Left ventricle myocardium superior (tissue), 1 donor: ENCODE results near the gene TMEM79. TPM values are rescaled to one million over a fixed set of nuclear protein-coding genes. Genes with fewer than 3 reads are reported as not detected.
"Not testable (repeated sequence)": the region's sequence is repeated elsewhere in the genome, so short reads cannot be mapped to it uniquely, and the experiment has no call there.

Experiments used
- ATAC-seq: fragments of 200-7000 bp; cut with Tn5 transposase; one replicate; pipeline ENCODE4 v1.9.1; 2020; ENCODE audit warnings: mild to moderate bottlenecking, moderate library complexity
- DNase-seq: peaks from one replicate; pipeline ENCODE4 v3.0.0-alpha.2; 2020
- intact Hi-C: fragments of 100-400 bp; cut with micrococcal nuclease; formaldehyde crosslinking; loops from one replicate; pipeline ENCODE4 v1.11.0; 2022
- total RNA-seq: library from RNA; stranded (reverse); fragmentation: NEBNext Ultra II Directional; extraction: Animal tissue kit (Norgen Biotek cat#: 25700); gene quantifications from one replicate; pipeline ENCODE4 v1.2.1, GENCODE V29; 2021
- donor health status: DM: no; HTN: yes; CAD: no; lungs with severe emphysema.

Gene TMEM79
- total RNA-seq, 1 donor from 2014 or later, result 1.5 TPM

DNA sequence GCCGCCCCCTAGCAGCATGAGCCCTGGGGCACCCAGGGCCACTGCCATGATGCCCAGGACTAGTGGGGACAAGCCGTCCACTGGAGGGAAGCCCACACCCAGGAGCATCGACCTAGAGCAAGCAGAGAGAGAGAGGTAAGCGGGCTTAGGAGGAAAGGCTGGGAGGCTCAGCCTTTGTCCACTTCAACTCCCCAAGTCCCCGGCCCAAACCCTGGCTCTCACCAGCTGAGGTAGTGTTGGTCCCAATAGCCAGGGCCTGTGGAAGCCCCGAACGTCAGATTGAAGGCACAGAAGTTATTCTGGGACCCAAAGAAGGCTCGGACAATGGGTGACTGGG lies 8.9 kb downstream of the TMEM79 start:
- DNase-seq (no peak), ATAC-seq (no peak)
- intact Hi-C loops, result no loop called here

DNA sequence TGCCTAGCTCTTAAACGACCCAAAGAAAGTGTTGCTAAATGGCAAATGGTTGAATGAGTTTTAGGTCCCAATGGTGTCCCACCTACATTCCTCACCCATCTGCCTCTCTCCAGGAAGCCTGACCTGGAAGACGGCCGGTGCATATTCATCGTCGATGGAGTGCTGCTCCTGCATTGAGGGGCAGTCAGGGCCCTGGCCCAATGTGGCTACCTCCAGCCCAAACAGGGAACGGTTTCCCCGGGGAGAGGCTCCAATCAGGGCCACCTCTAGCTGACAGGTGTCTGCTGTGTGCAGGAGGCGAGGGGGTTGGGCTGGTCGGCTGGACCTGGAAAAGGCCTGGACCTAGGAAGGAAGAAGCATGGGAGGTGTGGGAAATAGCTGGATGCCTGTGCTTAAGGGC lies 9.8 kb downstream of the TMEM79 start:
- DNase-seq (no peak), ATAC-seq (no peak)
- intact Hi-C loops, result no loop called here

DNA sequence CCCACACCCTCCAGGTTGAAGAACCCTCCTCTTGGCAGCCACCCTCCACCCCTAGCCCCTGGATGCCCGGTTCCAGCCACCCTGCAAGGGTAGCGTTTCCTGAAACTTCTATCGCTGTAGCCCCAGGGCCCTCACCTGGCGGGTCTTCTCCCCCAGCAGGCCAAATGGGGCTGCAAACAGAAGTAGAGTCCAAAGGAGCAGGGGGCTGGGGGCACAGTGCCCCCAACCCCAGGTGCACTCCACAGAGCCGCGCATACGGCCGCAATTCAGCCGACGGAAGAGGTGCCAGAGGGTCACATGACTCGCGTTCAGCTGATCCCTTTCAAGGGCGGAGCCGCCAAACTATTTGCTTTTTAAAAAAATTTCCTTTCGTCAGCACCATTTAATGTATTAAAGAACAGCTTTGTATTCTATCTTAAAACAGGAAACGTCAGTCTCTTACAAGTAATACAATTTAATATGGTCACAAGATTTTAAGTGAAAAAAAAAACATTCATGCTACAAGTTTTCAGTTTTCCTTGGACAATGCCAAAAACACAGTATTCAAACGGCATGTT lies 11.3 kb downstream of the TMEM79 start, which contains the start of gene GLMP:
Gene GLMP, minus strand, starts transcription at position 289 of the 557 bp plus-strand sequence. Its CDS starts 34 bp downstream, at position 255.
- DNase-seq (peak; percentile 76), ATAC-seq (peak; percentile 56)
- intact Hi-C loops, result no loop called here

DNA sequence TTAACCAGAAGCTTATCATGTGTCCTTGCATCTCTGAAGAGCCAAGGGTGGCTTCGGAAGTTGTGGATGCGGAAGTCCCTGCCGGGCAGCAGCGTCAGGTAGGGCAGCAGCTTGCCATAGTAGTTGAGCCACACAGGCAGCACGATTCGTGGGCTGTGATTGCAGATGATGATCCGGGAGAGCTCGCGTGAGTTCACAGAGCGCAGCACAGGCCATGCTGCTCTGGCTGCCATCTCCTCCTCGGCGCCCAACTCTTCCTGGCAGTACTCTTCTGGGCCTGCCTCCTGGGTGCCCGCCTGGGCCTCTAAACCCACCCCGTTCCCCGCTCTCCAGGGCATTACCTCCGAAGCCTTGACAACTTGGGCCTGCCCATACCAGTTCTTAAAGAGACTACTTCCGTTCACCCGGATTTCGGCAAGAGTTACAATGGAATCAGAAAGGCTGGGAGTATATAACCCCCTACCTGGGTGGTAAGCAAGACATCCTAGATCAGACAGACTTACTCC lies 14.8 kb downstream of the TMEM79 start, which contains the start of gene VHLL:
Gene VHLL, minus strand, starts transcription at position 456 of the 506 bp plus-strand sequence. Its CDS starts 118 bp downstream, at position 338.
- DNase-seq, result no peak
- intact Hi-C loops, result no loop called here
- no peak for ATAC-seq

DNA sequence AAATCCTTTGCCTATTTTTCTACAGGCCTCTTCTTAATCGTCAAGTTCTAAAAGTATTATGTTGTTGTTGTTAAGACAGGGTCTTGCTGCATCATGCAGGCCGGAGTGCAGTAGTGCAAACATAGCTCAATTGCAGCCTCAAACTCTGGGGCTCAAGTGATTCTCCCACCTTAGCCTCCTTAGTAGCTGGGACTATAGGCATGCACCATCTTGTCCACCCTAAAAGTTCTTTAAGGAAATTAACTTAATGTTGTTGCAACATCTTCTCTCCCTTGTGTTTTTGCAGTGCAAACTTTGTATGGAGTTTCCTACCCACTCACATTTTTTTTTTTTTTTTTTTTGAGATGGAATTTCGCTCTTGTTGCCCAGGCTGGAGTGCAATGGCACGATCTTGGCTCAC lies 19.1 kb downstream of the TMEM79 start:
- intact Hi-C loops, result no loop called here
- no peak for DNase-seq

DNA sequence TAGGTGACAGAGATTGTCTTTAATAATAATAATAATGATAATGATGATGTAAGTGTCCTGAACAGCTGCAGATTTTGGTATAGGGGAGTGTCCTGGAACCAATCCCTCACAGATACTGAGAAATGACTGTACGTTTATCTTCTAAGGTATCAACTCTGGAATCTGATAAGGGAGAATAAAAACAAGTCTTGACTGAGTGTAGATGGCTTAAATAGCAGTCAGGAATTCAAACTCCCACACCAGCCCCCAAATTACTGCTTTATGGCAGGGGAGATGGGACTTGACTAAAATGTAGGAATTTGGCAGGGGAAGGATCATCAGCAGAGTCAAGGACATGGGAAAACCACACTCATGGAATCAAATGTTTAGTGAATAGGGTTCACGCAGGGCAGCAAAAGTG lies 21.1 kb downstream of the TMEM79 start:
- DNase-seq, result no peak
- intact Hi-C loops, result no loop called here
- no peak for ATAC-seq

More for the DNA sequence above, 19.1 kb downstream of the TMEM79 start:
- no peak for ATAC-seq

DNA sequence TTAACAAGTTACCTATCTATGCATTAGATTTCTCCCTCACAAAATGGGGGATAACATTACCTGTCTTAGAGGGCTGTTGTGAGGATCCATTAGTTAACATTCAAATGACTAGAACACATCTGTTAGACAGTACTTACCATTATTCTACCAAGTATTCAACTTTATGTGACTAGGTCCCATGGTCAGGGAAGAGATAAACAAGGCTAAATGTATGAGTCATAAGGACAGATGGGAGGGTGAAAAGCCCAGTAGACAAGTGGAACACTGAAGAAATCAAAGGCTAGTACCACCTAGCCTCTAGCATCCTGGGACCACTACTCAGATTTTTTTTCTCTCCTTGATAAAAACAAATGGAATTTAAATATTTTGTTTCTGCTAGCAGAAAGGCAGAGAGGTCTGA lies 24.0 kb downstream of the TMEM79 start:
- intact Hi-C loops, result no loop called here
- ATAC-seq (no peak), DNase-seq (no peak)

DNA sequence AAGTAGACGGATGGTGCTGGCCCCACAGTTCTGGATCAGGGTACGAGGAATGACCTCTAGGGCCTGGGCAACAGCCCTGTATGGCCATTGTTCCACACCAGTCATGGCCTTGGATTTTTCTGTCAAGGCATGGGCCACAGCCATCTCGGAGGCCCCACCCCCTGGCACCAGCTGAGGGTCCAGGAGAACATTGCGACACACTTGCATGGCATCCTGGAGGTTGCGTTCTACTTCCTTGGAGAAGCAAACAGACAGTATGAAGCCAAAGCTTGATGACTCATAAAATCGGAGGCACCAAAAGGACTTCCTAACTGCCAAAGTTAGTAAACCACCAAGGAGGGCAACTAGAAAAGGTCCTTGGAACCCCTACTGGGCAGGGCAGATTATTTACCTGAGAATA lies 26.8 kb downstream of the TMEM79 start:
- intact Hi-C loops, result no loop called here
- ATAC-seq (no peak), DNase-seq (no peak)

DNA sequence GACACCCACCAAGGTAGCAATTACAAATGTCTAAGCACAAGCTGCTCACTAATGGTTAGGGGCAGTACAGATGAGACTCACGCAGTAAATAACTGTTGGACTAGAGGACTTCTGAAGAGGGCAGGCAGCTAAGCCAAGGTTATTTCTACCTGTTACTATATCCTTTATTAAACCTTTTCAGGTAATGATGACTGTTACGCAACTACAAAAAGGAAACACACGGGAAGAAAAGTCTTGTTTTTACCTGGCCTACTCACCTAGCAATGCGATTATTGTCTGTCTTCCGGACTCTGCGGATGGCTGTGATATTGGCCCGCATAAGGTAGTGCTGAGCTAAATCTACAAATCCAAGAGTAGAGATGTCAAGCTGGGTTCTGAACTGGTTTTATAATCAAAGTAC lies 32.8 kb downstream of the TMEM79 start:
- ATAC-seq (no peak), DNase-seq (no peak)
- intact Hi-C loops, result no loop called here

DNA sequence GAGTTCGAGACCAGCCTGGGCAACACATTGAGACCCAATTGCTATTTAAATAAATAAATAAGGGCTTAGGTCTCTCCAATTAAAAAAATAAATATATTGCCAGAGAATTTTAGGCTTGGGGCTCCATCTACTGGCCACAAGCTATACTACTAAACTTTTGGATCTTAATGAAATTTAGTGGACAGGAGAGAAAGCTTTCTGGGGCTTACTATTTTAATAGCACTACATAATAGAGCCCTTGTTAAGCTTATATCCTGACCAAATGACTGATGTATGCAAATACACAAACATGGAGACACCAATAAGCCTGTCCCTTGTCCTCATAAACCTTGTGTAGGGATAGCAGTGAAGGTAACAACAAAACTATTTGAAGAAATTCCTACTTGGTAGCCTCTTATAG lies 35.5 kb downstream of the TMEM79 start:
- ATAC-seq, result no peak
- intact Hi-C loops, result no loop called here
- DNase-seq, result no peak

DNA sequence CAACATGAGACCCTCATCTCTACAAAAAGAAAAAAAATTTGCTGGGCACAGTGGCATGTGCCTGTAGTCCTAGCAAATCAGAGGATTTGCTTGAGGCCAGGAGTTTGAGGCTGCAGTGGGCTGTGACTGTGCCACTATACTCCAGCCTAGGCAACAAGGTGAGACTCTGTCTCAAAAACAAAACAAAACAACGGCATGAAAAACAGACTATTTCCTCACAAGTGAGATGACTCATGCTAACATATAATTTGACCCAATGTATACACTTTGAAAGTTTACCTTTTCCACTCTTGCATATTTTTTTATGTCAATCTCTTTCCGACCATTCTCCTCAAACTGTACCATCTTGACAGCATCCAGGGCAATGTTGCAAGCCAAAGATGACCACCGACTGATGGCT lies 36.4 kb downstream of the TMEM79 start:
- DNase-seq, result no peak
- intact Hi-C loops, result no loop called here
- no peak for ATAC-seq

DNA sequence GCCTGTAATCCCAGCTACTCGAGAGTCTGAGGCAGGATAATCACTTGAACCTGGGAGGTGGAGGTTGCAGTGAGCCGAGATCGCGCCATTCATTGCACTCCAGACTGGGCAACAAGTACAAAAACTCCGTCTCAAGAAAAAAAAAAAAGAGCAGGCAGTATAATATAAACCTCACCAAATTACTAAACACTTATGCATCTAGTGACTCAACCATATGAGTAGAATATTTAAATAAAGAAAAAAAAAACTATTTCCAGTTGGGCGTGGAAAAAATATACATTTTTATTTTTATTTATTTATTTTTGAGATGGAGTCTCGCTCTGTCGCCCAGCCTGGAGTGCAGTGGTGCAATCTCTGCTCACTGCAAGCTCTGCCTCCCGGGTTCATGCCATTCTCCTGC lies 39.1 kb downstream of the TMEM79 start:
- DNase-seq, intact Hi-C loops, ATAC-seq: not testable (repeated sequence)

DNA sequence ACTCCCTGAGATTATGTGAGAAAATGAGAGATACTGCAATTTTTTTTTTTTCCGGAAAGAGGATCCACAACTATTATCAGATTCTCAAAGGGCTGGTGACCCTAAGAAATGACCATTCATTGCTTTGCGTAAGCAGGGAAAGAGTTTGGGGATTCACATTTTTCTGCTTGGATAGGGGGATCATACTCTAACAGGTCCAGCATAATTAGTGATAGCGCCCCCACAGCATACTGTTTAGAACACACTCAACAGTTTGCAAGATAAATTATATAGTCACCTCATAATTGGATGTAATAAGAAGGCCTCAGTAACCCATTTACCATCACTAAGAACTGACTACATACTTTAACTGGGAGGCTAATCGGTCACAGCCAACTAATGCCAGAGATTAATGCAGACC lies 52.1 kb downstream of the TMEM79 start:
- no peak for DNase-seq
- ATAC-seq, result no peak
- intact Hi-C loops, result no loop called here

DNA sequence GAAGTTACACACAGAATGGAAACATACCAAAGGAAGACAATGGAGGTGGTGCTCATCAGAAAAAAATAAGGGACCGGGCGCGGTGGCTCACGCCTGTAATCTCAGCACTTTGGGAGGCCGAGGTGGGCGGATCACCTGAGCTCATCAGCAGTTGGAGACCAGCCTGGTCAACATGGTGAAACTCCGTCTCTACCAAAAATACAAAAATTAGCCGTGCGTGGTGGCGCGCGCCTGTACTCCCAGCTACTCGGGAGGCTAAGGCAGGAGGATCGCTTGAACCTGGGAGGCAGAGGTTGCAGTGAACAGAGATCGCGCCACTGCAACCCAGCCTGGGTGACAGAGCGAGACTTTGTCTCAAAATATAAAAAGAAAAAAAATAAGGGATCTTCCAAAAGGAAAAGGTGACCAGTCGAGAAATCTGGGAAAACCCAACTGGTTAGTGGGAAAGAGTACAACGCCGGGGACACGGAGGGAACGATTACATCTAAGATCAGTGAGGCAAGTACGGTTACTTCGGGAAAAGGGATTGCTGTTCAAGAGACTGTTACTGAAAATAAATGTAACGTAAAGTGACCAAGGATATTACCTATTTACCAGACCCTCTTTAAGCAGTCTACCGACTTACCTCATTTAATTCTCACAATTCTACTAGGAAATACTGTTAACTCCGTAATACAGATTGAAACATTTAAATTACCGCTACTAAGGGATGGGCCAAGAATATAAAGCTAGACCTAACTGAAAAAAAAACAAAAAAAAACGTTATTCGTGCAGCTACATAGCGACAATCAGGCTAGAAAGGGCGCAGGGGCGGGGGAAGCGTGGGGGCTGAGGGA lies 53.1 kb downstream of the TMEM79 start:
- intact Hi-C loops, result no loop called here
- DNase-seq, result no peak
- no peak for ATAC-seq

DNA sequence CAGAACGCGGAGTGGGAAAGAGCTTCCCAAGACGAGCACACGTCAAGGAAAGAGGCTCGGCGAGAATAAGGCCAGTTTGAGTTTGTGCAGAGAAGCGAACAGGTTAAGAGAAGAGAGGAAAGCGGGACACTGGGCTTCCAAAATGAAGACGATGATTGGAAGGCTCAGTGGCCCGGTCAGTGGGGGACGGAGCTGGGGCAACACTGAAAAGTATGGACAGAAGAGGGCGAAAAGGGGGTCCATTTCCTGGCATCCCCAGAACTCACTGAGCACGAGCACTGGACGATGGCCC lies 53.7 kb downstream of the TMEM79 start:
- intact Hi-C loops, result no loop called here
- DNase-seq, result no peak
- ATAC-seq, result peak; percentile 27

DNA sequence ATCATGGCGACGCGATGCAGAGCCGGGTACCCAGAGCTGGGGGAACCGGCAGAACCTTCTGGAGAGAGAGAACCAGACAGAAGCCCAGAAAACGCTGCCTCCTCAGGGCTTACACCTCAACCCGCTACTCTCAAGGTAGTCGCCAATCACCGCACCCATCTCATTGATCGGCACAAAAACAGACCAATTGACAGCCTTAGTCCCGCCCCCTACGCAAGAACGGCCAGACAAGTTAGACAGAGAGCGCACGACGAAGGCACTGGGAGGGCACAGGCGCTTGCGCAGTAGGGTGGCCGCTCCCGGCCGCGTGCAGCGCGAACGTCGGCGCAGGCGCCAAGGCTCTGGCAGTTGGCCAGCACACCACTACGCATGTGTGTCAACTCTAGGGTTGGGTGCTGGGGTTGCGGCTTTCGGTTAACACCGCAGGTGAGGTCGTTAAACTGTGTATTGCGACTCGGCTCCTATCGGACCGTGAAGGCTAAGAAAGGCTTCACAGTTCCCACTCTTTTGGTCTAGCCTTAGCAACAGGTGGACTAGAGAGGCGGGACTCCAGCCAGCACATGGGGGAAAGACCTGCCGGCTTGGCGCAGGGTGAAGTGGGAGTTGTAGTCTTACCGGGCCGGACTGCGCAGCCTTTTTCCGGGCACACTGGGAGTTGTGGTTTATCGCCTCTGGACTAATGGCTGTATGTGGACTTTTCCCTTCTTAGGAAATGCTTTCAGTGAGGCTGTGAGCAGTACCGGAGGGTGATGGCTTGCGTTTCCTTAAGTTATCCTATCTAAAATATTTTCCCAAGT lies 54.3 kb downstream of the TMEM79 start, which contains the start of the genes CCT3 and TSACC:
Gene CCT3, minus strand, starts transcription at position 113 of the 797 bp plus-strand sequence. Its CDS starts 108 bp downstream, at position 5.
Gene TSACC, plus strand, starts transcription at position 347 of the 797 bp plus-strand sequence. CDS start 1,232 bp downstream, outside the sequence.
- peak; percentile 97 for ATAC-seq
- DNase-seq, result peak; percentile 100
- intact Hi-C loops, result no loop called here
